DOHH2 (cell line): ENCODE data around the gene CCDC24.

ENCODE experiments used
- H3F3A ChIP-seq: fragments of 200-600 bp; sonication (generic), shearing (Covaris generic); 2 replicates; pipeline ENCODE4 v1.6.0; 2016; ENCODE audit warnings: antibody characterized with exemption, mild to moderate bottlenecking; ENCODE audit not compliant: control insufficient read depth, insufficient read depth
- H3K27ac ChIP-seq: fragments of 200-600 bp; sonication (generic); 2 replicates; pipeline ENCODE4 v1.5.1; 2014; ENCODE audit warnings: low read depth, mild to moderate bottlenecking, low read length, moderate library complexity
- H3K27me3 ChIP-seq: fragments of 200-600 bp; sonication (generic); 2 replicates; pipeline ENCODE4 v1.6.1; 2014; ENCODE audit warnings: mild to moderate bottlenecking, low read length, mixed read lengths; ENCODE audit not compliant: control insufficient read depth
- H3K36me3 ChIP-seq: fragments of 200-600 bp; sonication (generic); 2 replicates; pipeline ENCODE4 v1.6.1; 2014; ENCODE audit warnings: mild to moderate bottlenecking, low read length, moderate library complexity, mixed read lengths; ENCODE audit not compliant: control insufficient read depth
- H3K4me1 ChIP-seq: fragments of 200-600 bp; sonication (generic); 2 replicates; pipeline ENCODE4 v1.6.1; 2014; ENCODE audit warnings: mild to moderate bottlenecking, low read length, mixed read lengths; ENCODE audit not compliant: control insufficient read depth
- H3K4me2 ChIP-seq: fragments of 200-600 bp; sonication (generic); 2 replicates; pipeline ENCODE4 v1.6.0; 2014; ENCODE audit warnings: mild to moderate bottlenecking, low read length, moderate library complexity
- H3K4me3 ChIP-seq: fragments of 200-600 bp; sonication (generic); 2 replicates; pipeline ENCODE4 v1.5.1; 2014; ENCODE audit warnings: mild to moderate bottlenecking, low read length, mixed read lengths
- H3K79me2 ChIP-seq: fragments of 200-600 bp; sonication (generic); 2 replicates; pipeline ENCODE4 v1.6.1; 2014; ENCODE audit warnings: mild to moderate bottlenecking, low read length, mixed read lengths; ENCODE audit not compliant: control insufficient read depth
- H3K9me2 ChIP-seq: fragments of 200-600 bp; sonication (generic); replicated peaks from 2 replicates; pipeline ENCODE4 v1.6.1; 2014; ENCODE audit warnings: mild to moderate bottlenecking, low read length, mixed read lengths; ENCODE audit not compliant: control insufficient read depth
- H3K9me3 ChIP-seq: fragments of 200-600 bp; sonication (generic); 2 replicates; pipeline ENCODE4 v1.6.1; 2014; ENCODE audit warnings: antibody characterized with exemption, low read length, mixed read lengths; ENCODE audit not compliant: control insufficient read depth, insufficient read depth
- H4K20me1 ChIP-seq: fragments of 200-600 bp; sonication (generic); 2 replicates; pipeline ENCODE4 v1.6.0; 2014; ENCODE audit warnings: low read depth, mild to moderate bottlenecking, antibody characterized with exemption, low read length, moderate library complexity; ENCODE audit not compliant: control insufficient read depth, insufficient read depth
- CTCF ChIP-seq: fragments of 200-600 bp; sonication (generic); IDR thresholded peaks from one replicate; pipeline ENCODE4 v1.5.1; 2014; ENCODE audit warnings: antibody characterized with exemption, mild to moderate bottlenecking, low read depth, low read length; ENCODE audit not compliant: poor library complexity, severe bottlenecking
- EZH2phosphoT487 ChIP-seq: fragments of 200-600 bp; sonication (generic); IDR thresholded peaks from 2 replicates; pipeline ENCODE4 v1.6.1; 2017; ENCODE audit warnings: borderline replicate concordance, mild to moderate bottlenecking, antibody characterized with exemption, low read length, moderate library complexity, mixed read lengths

Gene CCDC24

GRCh38 chr1:43981135-43981491 is 10.3 kb upstream of the CCDC24 start:
- no peak overlapping the region for H3K27ac ChIP-seq
- H4K20me1 ChIP-seq: peaks cover 5% of the 10 kb centered on the region; the same call in 1 of the 2 replicates
- peaks cover 8% of the 10 kb centered on the region for H3F3A ChIP-seq
- peaks cover 40% of the 10 kb centered on the region for H3K4me1 ChIP-seq
- peaks cover 62% of the 10 kb centered on the region for H3K79me2 ChIP-seq
- H3K36me3 ChIP-seq: peaks cover 53% of the 10 kb centered on the region
- peak overlapping the region; percentile 94 for H3K4me2 ChIP-seq
- H3K27me3 ChIP-seq: no peaks in the 10 kb centered on the region
- no peak for TF ChIP-seq CTCF
- no peaks in the 10 kb centered on the region for H3K9me2 ChIP-seq
- peak overlapping the region; percentile 94; the same call in 1 of the 2 replicates for H3K4me3 ChIP-seq
- H3K9me3 ChIP-seq: no peaks in the 10 kb centered on the region

GRCh38 chr1:43981636-43982035 is 9.8 kb upstream of the CCDC24 start:
- Histone ChIP-seq H3K36me3 (peaks cover 52% of the 10 kb centered on the region), H3K79me2 (peaks cover 56% of the 10 kb centered on the region), H3K27ac (no peak overlapping the region), H3F3A (peaks cover 8% of the 10 kb centered on the region), H3K4me3 (no peak overlapping the region), H3K9me3 (no peaks in the 10 kb centered on the region), H3K27me3 (no peaks in the 10 kb centered on the region), H3K4me2 (no peak overlapping the region), H3K9me2 (no peaks in the 10 kb centered on the region), H3K4me1 (peaks cover 35% of the 10 kb centered on the region), H4K20me1 (no peaks in the 10 kb centered on the region)
- no peak for TF ChIP-seq CTCF
- TF ChIP-seq EZH2phosphoT487: no peak

- Histone ChIP-seq H3K4me2 (no peak overlapping the region), H3K4me3 (no peak overlapping the region), H4K20me1 (no peaks in the 10 kb centered on the region), H3K9me3 (no peaks in the 10 kb centered on the region), H3K36me3 (peaks cover 50% of the 10 kb centered on the region), H3K79me2 (peaks cover 50% of the 10 kb centered on the region), H3K4me1 (peaks cover 29% of the 10 kb centered on the region), H3K27me3 (no peaks in the 10 kb centered on the region), H3K27ac (no peak overlapping the region), H3F3A (peaks cover 6% of the 10 kb centered on the region), H3K9me2 (no peaks in the 10 kb centered on the region)
- TF ChIP-seq EZH2phosphoT487: no peak
Observed at GRCh38 chr1:43982241-43982640, 9.2 kb upstream of the CCDC24 start.

GRCh38 chr1:43982808-43983207 is 8.6 kb upstream of the CCDC24 start:
- H4K20me1 ChIP-seq: no peaks in the 10 kb centered on the region
- H3K4me1 ChIP-seq: peaks cover 23% of the 10 kb centered on the region
- no peaks in the 10 kb centered on the region for H3K9me2 ChIP-seq
- peaks cover 44% of the 10 kb centered on the region for H3K36me3 ChIP-seq
- peaks cover under 1% of the 10 kb centered on the region for H3F3A ChIP-seq
- peaks cover 45% of the 10 kb centered on the region for H3K79me2 ChIP-seq
- no peaks in the 10 kb centered on the region for H3K9me3 ChIP-seq
- H3K4me2 ChIP-seq: no peak overlapping the region
- H3K27ac ChIP-seq: no peak overlapping the region
- no peak for TF ChIP-seq CTCF
- no peak for TF ChIP-seq EZH2phosphoT487
- H3K4me3 ChIP-seq: no peak overlapping the region
- no peaks in the 10 kb centered on the region for H3K27me3 ChIP-seq
